Left forelimb (tissue), 1 donor: ENCODE data around the gene TCF7L2.

Experiments
- DNase-seq: peaks from one replicate; pipeline ENCODE4 v3.0.0-alpha.2; 2018; ENCODE audit warnings: low spot score

The TCF7L2 gene

DNA sequence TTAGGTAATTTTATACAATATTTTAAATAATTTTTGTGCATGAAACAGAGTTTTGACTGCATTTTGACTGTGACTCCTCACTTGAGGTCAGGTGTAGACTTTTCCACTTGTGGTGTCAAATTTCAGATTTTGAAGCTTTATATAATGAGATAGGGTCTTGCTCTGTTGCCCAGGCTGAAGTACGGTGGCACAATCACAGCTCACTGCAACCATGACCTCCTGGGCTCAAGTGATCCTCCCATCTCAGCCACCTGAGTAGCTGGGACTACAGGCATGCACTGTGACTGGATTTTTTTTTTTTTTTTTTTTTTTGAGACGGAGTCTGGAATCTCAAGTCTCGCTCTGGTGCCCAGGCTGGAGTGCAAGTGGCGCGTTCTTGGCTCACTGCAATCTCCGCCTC is 74.9 kb downstream of the TCF7L2 start:
- DNase-seq = no peak

DNA sequence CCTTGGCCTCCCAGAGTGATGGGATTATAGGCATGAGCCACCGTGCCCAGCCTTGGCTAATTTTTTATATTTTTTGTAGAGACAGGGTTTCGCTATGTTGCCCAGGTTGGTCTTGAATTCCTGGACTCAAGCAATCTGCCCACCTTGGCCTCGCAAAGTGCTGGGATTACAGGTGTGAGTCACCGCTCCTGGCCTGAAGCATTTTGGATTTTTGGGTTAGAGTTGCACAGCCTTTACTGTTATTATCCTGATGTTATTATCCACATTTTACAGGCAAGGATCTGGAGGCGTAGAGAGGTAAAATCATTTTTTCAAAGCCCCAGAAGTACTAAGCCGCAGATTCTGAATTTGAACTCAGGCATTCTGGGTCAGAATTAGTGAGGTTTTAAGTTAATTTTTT is 75.4 kb downstream of the TCF7L2 start:
- DNase-seq = no peak

DNA sequence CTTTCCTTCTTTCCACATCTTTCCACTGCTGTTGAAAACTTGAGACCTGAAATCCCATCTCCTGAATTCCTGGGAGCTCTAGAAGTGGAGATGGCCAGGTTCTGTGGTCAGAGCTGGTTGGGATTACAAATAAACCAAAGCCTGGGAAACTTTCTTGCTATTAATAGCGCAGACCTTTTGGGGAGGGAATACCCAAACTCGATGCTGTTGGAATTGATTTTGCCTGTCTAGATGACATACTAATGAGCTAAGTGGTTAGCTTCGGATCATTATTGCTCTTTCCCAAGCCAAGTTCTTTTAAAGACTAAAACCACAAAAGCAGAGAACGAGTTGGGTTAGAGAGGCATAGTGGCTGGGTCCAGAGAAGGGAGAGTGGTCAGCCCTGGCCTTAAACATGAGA is 76.6 kb downstream of the TCF7L2 start:
- no peak for DNase-seq

DNA sequence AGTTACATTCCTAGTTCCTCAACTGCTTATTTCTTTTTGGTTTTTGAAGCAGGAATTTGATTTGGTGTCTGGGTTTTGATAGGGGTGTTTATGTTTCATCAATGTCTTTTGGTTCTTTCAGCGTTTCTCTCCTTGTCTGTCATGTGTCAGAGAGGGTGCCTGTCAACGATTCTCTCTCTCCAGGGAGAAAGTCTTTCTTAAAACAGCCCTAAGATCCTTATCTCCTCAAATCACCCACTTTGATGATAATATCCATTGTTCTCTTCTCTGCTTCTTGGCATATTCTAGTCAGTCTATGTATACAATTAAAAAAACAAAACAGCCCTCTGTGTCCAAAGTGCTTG is 77.2 kb downstream of the TCF7L2 start:
- no peak for DNase-seq

DNA sequence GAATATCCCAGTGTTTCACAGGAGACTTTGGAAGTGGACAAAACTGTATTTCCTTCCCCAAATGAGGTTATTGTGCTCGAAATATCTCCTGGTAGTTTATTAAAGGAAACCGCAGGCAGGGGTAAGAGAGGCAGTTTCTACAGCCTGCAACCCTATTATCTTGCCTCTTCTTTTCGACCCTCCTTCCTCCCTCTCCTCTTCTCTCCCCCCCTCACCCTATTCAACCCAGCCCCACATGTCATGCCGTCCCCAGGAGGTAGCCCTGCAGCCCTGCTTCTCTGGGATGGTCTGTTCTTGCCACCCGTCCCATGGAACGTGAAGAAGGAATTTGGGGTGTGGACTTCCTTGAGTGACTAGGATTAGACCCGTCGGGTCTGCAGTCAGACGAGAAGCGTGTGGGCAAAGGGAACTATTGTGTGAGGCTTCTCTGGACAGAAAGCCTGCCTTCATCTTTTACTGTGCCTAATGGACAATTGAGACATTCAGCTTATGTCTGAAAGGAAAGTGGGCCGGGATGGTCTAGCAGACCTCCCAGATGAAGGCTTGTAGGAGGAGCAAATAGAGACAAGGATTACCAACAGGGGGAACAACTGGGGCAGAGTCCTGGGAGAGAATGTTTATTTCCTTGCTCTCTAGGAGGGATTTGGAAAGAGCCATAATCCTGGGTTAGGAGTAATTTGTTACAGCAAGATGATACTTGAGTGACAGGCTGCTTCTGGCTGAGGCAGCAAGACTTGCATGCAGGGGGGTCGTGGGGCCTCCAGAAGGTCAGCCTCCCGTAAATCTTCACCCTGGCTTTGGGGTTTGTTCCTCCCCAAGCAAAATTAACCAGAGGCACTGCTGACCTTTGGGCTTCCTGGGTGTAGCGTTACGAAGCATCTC is 77.8 kb downstream of the TCF7L2 start:
- DNase-seq = no peak

DNA sequence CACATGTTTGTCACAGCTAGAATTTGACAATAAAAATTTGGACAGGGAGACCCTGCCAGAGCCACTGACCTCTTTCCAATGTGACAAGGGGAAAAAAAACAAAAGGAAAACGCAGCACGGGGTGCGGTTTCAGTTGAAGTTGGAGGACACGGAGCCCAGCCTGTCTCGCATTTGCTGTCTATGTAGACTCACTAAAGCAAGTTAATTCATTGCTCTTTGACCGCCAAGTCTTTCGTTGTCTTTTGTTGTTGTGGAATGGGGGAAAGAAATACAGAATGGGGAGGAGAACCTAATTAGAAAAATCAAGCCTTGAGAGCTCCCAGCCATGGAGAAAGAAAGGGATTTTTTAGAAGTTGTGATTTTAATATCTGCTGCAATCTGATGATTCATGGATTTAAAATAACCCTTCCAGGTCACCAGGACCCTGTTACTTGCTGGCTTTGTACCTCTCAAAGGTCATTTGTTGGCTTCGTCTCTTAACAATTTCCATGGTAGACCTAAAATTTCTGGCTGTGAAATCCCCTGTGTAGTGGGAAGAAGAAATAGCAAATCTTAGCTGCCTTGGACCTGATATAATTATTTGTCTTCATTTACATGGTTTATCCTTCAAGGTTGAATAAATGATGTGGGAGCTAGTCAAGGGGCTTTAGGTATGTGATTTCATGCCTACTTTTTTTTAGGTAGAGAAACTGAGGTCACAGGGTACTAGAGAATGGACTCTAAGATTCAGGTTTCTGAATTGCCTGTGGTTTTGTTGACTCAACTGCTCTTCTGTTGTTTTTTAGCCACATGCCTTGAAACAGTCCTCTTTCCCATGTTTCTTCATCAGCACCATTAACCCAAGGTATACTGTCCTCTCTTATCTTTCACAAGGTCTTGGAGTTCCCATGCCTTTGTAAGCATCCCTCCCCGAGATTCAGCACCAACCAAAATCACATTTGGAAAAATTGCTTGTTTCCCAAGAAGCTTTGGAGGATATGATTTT is 78.7 kb downstream of the TCF7L2 start:
- DNase-seq = no peak

DNA sequence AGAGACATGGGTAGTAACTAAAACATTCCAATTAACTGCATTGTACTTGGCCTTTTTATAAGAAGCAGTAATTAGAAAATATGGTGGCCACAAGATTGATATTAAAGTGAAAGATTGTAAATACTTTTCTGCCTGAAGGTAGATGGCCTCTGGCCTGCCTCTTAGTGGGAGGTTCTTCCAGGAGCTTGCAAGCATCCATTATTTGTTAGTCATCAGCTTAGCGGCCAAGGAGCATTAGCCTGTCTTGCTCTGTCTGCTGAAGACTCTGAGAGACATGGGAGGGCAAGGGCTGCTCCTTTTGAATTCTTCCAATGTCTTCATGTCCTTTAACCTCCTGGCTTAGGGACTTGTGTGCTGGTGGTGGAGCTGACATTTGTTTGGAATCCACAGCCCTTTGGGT is 80.4 kb downstream of the TCF7L2 start:
- DNase-seq = no peak

DNA sequence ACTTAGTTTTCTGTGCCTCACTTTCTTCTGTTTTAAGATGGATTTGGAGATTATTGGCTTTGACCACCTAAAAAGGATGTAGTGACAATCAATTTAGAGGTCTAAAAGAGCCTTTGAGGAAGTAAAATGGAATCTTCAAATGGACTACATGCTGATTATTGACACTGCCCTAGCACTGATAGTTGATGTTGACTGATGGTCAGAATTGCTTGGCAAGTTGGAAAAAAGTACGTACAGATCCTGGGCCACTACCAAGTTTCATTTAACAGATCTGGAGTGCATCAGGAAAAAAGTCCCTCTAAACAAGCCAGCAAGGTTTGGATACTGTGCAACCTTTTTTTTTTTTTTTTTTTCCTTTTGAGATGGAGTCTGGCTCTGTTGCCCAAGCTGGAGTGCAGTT is 81.1 kb downstream of the TCF7L2 start:
- DNase-seq = no peak

DNA sequence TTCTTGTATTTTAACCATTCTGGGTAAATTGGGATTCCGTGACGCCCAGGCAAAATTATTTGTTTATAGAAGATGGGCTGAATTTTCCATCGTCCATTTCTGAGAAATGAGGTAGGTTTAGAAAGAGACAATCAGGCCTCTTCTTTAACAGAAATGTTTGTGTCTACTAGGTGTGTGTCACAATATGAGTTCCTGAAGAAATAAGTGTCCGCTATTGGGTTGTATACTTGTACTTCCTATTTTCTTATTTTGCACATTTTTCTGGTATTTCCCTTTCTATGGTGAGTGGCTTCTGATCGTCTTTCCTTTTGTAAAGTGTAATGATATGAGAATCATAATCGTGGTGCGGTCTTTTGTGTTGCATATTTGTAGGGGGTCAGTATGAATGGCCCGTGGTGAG is 83.9 kb downstream of the TCF7L2 start:
- no peak for DNase-seq

DNA sequence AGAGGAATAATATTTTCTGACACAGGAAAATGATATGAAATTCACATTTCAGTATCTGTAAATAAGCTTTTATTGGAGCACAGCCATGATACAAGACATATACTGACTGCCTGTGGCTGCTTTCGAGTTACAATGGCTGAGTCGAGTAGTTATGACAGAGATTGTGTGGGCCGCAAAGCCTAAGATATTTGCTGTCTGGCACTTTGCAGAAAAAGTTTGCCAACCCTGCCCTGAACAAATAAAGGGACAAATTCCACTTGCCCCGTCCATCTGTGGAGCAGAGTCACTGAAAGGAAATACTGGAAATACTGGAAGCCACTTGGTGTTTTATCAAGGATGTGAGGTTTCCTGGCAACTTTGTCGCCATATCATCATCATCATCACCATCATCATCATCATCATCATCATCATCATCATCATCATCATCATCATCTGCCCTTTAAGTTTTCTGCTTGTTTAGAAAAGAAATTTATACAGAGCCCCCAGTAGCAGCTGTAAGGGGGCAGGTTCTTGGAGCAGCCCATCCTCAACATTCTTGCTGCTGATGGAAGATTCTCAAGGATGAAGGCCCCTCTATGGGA is 85.8 kb downstream of the TCF7L2 start:
- no peak for DNase-seq

DNA sequence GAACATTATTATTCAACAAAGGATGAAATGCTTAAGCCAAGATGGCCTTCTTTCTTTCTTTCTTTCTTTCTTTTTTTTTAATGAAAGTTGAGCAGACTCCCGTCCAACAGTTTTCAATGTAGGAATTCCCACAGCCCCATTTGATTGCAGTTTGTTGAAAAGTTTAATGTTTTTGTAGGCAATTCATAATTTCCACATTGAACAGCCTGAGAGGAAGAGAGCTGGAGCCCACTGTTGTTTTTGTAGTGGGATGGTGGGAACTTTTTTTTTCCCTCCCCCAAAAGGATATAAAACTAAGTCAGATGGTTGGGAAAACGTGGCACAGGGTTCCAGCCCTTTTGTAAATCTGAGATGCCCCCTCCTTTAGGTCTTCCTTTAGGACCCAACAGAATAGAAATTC is 86.6 kb downstream of the TCF7L2 start:
- DNase-seq = no peak

DNA sequence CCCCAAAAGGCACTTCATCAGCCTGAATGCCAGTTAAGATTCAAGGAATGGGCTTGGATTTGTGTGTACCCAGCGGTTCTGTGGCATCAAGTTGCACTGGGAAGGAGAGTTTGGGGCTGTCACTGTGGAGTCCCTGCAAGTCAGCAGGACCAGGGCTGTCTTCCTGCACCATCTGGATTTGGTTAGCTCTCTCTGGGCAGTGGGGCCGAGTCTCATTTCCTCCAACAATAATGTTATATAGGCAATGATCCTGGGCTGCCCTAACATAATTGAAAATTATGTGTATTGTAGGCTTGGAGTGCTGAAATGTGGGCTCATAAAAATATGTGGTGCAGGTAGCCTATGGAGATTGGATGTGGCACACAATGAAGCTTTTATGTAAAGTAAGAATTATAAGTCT is 87.2 kb downstream of the TCF7L2 start:
- DNase-seq = no peak

DNA sequence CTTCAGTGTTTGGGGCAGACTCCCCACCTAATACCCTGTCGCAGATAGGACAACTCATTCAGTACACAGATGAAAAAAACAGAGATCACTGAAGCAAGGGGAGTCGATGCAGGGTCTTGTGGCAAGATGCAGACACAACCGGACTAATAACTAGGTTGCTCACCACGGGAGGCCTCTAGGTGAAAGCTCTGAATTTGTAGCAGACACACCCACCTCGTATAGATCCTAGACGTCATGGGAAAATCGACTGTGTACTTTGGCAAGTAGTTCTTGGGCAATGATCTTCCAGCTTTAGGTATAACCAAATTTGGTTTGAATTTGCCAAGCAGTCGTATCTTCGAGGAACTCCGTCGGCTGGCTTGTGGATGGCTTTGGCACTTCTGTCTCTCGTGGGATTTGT is 88.1 kb downstream of the TCF7L2 start:
- DNase-seq = no peak

DNA sequence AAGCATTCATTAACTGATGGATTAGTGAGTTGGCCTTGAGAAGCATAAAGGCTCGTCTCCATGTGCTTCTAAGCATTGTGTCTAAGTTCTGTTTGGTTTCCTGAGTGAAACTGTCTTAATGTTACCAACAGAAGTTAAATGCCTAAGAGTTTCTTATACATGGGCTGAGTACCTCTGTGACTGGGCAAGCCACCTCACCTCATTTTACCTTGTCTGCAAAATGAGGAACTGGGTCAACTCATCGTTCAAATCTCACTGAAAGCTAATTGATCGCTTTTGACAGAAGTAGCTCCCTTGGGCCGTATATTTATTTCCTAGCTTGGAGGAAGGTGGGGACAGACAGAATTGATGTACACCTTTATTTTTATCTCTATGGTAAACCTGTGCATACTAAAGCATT is 88.9 kb downstream of the TCF7L2 start:
- no peak for DNase-seq

DNA sequence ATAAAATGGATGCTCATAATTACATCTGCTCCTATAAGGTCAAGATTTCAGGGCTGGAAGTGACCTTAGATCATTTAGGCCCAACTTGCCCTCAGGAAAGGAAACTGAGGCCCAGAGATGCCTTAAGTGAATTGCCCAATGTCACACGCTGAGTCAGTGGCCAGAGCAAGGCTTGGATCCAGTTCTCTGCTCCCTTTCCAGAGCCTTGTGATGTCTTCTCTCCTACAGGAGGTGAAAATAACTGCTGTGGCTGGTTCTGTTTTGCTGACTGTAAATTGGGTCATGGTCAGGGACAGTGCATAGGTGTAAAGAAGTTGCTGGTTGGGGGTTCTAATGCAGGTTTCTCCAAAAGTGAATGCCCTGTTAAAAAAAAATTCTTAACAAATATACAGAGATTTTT is 91.3 kb downstream of the TCF7L2 start:
- no peak for DNase-seq

DNA sequence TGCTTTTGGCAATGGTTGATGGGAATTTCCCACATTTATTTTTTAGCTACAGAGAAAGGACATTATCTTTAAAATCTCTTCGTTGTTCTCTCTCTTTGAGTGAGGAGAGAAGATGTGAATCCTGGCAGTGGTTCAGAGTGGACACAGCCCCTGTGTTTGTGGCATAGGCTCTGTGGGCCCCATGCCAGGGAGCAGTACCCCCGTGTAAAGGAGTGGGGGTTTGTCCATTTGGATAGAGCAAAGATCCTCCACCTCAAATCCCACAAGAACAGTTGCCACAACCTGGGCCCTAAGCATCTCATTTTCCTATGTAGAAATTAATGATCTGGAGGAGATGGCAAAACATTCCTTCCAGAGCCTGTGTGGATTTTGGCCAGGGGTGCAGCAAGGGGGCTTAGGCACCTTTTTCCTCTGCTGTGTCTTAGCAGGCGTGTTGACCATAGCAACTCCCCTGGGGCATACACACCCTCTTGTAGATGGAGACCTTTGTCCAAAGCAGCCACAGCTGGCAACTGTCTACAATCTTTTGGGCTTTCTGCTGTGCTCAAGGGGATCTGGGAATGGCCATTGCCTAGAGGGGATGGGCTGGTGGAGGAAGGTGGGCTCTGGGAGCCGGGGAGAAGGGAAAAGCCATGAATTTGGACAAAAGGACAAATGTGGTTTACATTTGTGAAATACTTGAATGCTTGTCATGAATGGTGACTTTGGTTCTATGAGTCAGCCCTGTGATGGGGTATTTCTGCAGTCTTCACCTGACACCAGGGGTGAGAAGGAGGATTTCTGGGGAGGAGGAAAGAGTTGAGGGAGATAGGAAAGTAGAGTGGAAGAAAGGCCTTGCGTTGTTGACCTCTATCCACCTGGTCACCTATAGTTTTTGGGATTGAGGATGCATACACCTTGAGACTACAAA is 92.0 kb downstream of the TCF7L2 start:
- no peak for DNase-seq

DNA sequence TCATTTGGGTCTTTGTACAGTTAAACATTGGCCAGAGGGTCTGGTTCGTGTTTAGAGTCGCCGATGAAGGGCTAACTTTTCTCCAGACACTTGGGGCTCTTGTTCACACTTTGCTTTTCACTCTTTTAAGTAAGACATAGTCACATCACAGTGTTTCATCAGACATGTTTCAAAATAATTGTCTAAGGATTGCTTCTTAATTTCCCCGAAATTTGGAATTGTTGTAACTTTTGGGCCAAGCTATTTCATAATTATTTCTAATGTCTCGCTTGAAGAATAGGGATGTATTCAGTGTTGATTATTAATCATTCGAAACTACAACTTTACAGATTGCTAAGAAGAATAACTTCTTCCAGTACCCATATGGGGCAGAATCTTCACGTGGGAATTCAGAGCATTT is 92.8 kb downstream of the TCF7L2 start:
- no peak for DNase-seq

DNA sequence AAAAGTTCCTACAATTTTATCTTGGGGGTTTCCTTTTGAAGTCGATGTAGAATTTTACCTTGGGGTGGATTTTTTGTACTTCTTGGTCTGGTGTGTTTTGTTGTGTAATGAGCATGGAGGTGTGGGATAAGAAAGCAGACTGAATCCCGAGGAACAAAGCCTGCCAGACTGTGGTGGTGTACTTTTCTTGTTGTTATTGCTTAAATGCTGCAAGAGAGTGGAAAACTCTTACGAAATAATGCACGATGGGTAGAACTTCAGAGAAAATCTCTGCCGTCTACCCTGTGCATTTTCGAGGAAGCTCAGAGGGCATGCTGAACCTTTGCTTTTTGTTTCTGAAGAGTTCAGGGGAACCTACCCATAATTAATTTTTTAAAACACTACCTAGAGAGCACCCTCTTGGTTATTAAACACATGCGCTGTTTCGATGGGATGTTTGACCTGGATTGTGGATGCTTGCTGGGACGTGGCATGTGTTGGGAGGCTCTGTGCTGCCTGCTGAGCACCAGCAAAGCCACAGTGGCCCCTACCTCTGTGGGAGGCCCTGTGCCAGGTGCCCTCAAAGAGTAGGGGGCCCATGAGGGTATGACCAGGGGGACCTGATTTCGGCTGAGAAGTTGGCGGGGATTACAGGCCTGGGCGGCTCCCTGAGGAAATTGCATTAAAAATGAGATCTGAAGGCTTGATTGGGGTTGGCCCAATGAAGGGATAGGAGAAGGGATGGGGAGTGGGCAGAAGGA is 94.1 kb downstream of the TCF7L2 start:
- DNase-seq = no peak

DNA sequence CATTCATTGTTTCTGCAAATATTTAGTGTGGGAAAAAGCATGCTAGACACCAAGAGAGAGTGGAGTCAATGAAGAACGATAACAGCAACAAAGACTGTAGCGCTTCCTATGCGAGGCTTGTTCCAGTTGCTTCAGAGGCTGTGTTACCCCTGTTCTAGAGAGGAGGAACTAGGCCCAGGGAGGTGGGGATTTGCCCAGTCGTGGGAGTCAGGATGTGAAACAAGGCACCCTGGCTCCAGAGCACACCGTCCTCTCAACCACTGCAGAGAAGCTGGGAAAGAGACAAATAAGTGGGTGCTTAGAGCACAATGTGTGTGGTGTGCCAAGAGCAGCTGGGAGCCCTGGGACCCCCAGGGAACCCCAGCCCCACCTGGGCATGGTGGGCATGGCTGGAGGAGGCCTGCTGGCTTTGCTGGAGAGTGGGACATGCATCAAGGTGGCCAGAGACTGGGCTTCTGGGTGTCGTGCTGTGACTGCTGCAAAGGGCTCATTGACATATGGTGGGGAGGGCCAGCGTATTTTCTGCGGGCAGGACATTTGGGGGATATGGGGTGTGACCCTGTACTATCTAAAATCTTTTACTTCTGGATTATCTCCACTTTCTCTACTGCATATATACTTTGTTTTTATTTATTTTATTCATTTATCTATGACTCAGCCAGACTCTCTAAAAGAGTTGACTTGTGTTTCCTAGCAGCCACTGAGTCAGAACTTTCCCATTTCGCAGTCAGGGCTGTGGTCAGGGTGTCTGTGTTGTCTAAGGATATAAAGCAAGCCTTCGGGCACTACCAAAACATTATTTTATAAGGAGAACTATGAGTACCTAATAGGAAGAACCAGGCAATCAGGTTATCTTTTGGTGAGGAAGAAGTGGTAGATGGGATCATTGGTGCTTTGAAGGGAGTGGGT is 95.4 kb downstream of the TCF7L2 start:
- no peak for DNase-seq

DNA sequence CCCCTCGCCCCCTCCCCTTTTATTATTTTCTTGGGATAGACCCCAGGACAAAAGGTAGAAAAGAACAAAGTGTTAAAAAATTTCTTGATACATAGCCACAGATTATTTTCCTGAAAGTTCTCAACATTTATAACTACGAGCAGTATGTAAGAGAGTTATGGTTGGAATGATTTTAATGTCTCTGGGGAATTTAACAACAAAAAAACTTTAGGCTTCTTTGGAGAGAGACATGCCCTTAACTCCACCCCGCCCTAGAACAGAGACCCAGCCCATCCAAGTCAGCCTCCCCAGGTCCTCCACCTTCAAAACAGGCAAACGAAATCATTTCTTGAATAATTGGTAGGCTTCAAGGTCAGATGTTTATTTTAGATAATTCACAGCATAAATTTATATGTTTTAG is 97.1 kb downstream of the TCF7L2 start:
- no peak for DNase-seq
